Stimulated activated CD4-positive, alpha-beta T cell treated with anti-CD3 and anti-CD28 coated beads, TNF-alpha, amount 100 ng/mL, for 24 hours (primary cell): Measurements from ENCODE around the gene GSE1.
"Not testable (repeated sequence)": the region's sequence is repeated elsewhere in the genome, so short reads cannot be mapped to it uniquely, and the experiment has no call there.

Source experiments
- DNase-seq, 3 experiments: peaks; one replicate each; pipeline ENCODE4 v3.0.0-alpha.2; 2020; ENCODE audit warnings: low read depth in 3 of 3

The GSE1 gene

DNA sequence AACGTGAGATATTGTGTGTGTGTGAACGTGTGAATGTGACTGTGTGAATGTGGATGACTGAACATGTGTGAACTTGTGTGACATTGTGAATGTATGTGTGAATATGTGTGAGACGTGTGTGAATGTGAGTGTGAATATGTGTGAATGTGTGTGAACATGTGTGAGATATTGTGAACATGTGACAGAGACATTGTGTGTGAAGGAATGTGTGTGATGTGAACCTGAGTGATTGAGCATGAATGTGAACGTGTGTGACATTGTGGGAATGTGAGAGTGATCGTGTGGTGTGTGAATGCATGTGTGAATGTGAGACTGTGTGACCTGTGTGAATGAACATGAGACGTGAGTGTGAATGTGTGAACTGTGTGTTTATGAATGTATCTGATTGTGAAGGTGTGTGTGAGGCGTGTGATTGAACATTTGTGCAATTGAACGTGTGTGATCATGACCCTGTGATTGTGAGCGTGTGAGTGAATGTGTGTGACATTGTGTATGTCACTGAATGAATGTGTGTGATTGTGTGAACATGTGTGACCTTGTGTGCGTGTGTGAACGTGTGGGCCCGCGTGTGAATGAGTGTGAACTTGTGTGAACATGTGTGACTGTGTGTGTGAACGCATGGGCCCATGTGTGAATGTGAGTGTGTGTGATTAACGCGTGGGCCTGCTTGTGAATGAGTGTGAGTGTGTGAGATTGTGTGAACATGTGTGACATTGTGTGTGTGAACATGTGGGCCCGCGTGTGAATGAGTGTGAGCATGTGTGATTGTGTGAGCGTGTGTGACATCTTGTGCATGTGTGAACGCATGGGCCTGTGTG lies 23.2 kb upstream of the GSE1 start:
- no peak for DNase-seq

DNA sequence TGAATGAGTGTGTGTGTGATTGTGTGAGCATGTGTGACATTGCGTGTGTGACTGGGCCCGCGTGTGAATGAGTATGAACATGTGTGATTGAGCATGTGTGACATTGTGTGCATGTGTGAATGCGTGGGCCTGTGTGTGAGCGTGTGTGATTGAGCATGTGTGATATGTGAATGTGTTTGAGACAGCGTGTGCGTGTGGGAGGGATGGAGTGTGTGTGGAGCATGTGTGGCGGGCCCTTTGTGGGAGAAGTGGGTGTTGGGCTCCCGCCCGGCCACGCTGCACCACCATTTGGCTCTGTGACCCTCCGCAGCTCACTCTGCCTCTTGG lies 22.7 kb upstream of the GSE1 start:
- no peak for DNase-seq

DNA sequence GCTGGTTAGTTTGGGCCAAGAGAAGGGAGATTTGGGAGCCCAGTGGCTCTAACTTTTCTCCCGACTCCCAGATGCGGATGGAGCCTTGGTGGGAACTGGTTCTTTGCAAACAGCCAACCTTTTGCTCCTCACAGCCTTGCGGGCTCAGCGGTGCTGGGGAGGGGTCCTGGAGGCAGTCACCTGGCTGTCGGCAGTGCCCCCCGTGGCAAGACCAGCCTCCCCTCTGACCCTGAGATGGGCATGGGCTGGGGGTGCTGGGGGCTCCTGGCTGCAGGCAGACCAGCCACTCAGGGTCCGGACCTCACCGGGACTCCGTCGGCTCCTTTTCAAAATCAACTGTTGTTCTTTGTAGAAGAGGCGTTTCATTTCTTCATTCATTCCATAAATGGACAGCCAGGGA lies 21.7 kb upstream of the GSE1 start:
- no peak for DNase-seq

DNA sequence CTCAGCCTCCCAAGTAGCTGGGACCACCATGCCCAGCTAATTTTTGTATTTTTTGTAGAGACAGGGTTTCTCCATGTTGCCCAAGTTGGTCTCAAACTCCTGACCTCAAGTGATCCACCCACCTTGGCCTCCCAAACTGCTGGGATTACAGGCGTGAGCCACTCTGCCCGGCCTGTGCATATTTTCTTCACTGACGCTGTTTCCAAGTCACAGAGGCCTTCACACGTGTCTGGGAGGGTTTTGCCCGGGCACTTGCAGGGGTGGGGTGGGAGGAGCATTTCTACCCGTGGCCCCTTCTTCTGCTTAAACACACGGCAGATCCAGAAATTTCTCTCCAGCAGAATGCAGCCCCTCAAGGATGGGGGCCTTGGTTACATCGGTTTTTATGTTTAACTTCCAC lies 20.8 kb upstream of the GSE1 start:
- DNase-seq = not testable (repeated sequence)

DNA sequence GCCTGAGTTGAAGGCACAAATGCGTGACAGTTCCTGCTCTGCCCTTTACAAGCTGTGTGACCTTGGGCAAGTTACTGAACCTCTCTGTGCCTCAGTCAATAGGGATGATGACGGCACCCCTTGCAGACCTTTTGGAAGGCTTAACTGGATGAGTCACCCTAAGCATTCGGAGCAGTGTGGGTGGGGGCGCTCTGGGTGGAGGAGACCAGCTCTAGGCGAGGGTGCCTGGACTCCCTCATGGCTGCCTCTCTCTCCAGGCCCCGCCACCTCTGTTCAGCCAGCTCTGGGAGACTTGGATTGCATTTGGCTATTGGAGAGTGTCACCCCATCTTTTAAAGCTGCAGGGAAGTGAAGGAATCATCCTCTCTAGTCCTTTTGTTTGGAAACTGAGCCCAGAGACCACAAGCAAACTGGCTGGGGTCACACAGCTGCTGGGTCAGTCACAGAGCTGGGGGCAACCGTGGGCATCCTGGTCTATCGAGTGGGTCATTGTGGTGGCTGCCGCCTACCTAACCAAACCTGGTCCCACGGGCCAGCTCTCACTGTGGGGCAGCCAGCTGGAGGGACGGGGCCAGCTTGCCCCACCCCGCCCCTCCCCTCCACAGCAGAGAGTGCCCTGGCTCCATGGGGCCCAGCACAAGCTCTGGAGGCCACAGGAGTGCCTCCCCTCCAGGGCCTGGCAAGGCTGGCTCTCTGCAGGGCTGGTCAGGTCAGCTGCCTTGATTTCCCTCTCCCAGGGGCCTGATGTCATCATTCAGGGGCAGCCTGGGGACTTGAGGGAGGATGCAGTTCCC lies 20.2 kb upstream of the GSE1 start:
- no peak for DNase-seq

DNA sequence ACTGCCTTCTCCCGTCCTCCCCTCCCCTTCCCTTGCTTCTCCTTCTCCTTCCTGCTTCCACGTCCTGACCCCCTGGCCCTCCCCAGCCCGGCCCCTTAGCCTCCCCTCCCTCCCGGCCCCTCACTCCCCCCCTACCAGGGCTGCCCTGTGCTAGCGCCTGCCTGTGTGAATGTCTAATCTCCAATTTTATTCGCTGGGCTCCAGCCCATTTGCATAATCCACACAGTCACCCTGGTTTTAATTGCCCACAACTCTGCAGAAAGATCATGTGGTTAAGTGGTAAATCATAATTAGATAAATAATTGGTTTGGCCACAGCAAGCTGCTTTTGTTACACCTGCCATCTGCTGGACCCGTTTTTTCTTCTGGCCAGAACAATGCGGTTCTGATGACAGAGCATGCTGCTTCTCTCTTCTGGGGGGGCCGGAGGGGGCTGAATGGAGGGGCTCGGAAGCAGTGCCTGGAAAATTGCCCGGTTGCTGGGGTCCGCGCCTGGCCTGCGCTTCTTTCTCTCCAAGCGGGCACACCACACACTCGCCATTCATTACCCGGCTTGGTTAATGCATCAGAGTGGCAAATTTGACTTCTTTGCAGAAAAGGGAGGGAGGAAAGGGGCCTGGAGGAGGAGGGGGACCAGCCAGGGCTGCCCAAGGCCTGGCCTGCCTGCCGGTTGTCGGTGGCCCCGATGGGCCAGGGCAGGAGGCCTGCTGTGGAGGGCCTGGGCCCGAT lies 19.5 kb upstream of the GSE1 start:
- DNase-seq = no peak

DNA sequence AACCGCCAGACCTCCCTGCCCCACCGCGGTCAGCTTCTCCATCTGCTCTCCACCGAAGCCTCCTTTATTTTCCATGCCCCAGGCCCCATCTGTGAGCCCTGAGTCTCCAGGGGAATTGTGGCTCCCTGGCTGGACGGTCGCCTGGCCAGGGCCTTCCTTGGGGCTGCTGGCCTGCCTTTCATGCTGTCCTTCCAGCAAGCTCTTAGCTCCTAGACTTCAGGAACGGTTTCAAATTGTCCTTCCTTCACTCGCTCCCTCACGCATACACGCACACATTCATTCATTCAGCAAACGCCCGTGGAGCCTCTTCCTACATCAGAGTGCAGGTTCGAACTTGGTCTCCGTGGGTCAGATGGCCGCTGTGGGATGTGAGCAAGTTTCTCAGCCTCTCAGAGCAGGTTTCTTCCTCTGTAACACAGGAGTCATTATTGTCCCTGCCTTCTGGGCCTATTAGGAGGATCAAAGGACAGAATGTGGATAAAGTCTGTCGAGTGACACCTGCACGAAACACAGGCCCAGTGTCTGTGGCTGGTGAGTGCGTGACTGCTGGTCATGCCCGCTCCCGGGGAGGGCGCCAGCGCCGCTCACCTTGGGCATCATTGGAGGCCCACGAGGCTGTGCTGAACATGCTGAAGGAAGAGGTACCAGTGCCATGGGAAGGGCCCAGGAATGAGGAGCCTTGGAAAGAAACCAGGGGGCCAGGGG lies 18.7 kb upstream of the GSE1 start:
- DNase-seq = no peak

DNA sequence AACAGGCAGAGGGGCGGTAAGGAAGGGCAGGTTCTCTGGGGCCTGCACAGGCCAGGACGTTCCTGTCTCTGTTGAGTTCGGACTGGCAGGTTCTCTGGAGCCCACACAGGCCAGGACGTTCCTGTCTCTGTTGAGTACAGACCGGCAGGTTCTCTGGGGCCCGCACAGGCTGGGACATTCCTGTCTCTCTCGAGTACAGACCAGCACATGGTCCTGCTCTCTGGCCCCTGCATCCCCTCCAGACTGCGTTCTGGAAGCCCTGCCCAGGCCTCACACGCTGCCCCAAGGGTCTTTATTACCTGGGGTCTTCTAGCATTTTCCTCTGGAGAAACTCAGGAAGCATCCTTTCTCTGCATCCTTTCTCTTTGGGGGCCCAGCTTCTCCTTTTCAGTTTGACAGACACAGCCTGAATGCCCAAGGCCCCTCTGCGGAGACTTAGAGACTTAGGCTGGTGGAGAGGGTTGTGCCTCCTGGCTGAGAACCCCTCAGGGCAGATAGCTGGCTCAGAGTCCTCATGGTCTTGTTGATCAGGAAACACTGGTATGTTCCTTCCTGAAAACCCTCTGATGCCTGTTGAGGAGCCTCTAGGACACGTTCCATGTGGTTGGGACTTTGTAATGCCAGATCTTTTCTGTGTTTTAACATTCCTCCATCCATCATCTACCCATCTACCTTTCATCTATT lies 18.0 kb upstream of the GSE1 start:
- no peak for DNase-seq

- no peak for DNase-seq
Measured at GRCh38 chr16:85595812-85596502, 17.2 kb upstream of the GSE1 start.

- no peak for DNase-seq
Measured at GRCh38 chr16:85598141-85598540, 15.0 kb upstream of the GSE1 start.

DNA sequence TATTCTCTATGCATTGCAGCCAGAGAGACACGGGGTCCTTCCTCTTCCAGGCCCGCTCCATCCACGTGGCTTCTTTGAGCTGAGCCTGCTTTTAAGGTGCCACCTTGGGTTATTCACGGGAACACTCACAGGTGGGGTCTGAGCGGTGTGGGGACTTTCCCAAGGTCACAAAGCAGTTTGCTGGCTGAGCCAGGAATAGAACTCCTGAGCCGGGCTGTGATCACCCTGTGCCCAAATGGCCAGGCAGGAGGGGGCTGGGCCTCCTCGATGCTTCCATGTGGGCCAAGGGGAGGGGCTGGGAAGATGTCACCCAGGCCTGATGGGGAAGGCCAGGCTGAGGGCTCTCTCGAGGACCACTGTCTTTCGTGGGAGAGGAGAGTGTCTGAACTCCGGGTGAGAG lies 13.0 kb upstream of the GSE1 start:
- DNase-seq = no peak

DNA sequence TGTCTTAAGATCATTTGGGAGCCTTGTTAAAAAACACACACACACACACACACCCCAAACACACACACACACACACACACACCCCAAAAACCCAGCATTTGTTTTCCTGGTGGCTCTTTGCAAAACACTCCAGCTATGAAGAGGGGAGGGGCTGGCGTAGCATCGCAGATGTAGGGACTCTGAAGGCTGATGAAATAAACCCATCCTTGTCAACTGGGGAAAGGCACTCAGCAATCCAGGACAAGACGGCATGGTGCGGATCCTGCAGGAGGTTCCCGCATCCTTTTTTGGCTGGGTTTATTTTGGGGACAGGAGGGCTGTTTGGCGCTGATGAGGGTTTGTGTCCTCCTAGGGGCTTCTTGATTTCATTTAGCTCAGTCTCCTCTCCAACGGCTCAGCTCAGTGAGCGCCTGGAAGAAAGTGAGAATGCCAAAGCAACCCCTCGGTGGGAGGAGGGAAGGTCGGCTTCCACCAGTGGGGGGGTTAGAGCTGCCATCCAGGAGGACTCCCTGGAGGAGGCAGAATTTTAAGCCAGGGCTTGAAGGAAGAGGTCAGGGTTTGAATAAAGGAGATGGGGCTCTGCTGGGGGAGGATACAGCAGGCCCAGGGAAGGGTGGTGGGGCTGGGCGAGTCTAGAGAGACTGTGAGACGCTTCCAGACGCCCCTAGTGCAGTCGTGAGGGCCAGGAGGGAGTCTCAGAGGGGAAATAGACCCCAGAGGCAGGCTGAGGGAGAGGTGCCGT lies 12.4 kb upstream of the GSE1 start:
- no peak for DNase-seq

- DNase-seq = no peak
Measured at GRCh38 chr16:85601272-85601639, 11.9 kb upstream of the GSE1 start.

DNA sequence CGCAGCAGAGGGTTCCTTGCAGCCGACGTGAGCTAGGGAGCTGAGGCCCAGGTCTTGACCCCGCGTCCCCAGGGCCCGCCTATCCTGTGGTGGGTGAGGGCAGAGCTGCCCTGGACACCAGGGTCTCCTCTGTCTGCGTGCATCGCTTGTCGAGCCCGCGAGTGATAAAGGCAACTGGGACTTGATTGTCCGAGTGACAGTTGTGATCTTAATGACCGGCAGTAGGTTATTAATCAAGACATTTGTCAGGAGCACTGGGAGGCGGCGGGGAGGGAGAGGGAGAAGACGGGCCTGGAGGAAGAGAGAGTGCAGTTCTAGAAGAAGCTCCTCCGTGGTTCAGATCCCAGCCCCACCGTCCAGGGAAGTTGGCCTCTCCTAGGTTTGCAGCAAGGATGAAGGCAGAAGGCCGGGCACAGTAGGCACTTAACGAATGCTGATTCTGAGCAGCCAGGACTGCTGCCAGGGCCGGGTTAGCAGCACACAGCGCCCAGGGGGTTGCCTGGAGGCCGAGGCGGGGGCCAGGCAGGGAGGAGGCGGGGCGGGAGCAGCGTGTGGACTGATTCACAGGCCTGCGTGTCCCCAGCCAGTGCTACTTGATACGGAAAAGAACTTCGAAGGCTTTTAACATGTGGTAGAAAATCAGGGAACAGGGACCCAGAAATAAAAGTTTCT lies 11.3 kb upstream of the GSE1 start:
- DNase-seq = no peak

GRCh38 chr16:85602402-85603202 lies 10.5 kb upstream of the GSE1 start:
- no peak for DNase-seq

DNA sequence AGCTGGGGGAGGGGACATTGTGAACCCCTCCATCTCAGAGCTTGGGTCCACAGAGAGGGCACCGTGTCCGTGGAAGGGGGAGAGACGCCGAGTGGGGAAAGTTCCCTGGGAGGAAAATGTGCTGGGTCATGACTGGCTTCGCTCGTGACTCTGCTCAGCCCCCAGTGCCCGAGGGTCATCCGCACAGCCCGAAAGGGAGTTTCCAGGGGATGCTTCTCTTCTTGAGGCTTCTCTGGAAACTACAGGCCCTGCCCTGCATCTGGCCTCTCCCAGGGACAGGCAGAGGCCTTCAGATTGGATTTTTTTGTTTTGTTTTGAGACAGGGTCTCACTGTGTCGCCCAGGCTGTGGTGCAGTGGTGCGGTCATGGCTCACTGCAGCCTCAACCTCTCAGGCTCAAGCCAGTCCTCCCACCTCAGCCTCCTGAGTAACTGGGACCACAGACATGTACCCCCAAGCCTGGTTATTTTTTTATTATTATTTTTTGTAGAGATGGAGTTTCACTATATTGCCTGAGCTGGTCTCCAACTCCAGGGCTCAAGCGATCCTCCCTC lies 9.8 kb upstream of the GSE1 start:
- DNase-seq = no peak

DNA sequence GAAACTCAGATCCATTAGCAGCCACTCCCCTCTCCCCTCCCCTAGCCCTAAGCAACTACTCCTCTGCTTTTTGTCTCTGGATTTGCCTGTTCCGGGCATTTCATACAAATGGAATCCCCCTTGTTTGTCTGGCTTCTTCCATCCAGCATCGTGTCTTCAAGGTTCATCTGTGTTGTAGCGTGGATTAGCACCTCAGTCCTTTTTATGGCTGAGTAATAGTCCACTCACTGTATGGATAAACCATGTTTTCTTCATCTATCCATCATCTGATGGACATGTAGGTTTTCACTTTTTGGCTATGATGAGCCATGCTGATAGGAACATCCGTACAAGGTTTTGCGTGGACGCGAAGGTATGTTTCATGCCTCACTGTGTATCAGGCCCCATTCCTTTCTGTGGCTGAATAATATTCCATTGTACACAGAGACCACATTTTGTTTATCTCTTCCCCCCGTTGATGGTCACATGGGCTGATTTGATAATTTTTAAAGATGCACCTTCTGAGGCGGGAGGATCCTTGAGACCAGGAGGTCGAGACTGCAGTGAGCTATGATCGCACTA lies 8.9 kb upstream of the GSE1 start:
- no peak for DNase-seq
